Gastroesophageal sphincter (tissue), 3 donors: ENCODE measurements around the gene SEC24A.
A peak's percentile ranks its signal among the peaks of the same experiment; 100 is the strongest.

ENCODE experiments used
- POLR2A ChIP-seq, 2 donors: fragments of 450-650 bp; IDR thresholded peaks; one replicate each; pipeline ENCODE4 v1.6.1; 2017; ENCODE audit warnings: antibody characterized with exemption in 2 of 2, mild to moderate bottlenecking in 2 of 2, moderate library complexity in 1 of 2
- POLR2AphosphoS5 ChIP-seq: sonication (generic); formaldehyde crosslinking; IDR thresholded peaks from one replicate; pipeline ENCODE4 v1.6.1; 2017; ENCODE audit warnings: antibody characterized with exemption
- TF ChIP-seq, protein P1 (sequence below), 4 experiments: fragments of 200-600 bp in 2 of 4; fragments of 450-650 bp in 2 of 4; sonication (generic) in 1 of 4; IDR thresholded peaks; one replicate each; pipeline ENCODE4 v1.5.1; 2017 to 2019; ENCODE audit warnings: antibody characterized with exemption in 4 of 4, mild to moderate bottlenecking in 2 of 4, moderate library complexity in 2 of 4

GRCh38 chr5:134738963-134739661 lies 90.5 kb downstream of the SEC24A start:
- TF ChIP-seq, protein P1, sequence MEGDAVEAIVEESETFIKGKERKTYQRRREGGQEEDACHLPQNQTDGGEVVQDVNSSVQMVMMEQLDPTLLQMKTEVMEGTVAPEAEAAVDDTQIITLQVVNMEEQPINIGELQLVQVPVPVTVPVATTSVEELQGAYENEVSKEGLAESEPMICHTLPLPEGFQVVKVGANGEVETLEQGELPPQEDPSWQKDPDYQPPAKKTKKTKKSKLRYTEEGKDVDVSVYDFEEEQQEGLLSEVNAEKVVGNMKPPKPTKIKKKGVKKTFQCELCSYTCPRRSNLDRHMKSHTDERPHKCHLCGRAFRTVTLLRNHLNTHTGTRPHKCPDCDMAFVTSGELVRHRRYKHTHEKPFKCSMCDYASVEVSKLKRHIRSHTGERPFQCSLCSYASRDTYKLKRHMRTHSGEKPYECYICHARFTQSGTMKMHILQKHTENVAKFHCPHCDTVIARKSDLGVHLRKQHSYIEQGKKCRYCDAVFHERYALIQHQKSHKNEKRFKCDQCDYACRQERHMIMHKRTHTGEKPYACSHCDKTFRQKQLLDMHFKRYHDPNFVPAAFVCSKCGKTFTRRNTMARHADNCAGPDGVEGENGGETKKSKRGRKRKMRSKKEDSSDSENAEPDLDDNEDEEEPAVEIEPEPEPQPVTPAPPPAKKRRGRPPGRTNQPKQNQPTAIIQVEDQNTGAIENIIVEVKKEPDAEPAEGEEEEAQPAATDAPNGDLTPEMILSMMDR (IDR thresholded peaks at IDR 0.05): peak in 1 of 4 experiments; percentile 27
- TF ChIP-seq POLR2A (IDR thresholded peaks at IDR 0.05) (no peak), POLR2AphosphoS5 (no peak)
